ENCODE data around the gene AACS.

DNA sequence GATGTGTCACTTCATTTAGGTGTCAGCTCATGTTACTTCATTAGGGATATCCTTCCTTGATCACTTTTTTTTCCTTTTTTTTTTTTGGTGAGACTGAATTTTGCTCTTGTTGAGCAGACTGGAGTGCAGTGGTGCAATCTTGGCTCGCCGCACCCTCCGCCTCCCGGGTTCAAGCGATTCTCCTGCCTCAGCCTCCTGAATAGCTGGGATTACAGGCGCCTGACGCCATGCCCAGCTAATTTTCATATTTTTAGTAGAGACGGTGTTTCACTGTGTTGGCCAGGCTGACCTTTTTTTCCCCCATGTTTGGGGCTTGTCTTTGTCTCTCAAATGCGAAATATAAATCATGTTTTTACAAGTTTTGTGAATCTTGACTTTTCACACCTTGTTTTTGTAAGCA, 9.6 kb upstream of the AACS start:
- TF ChIP-seq, protein P1, sequence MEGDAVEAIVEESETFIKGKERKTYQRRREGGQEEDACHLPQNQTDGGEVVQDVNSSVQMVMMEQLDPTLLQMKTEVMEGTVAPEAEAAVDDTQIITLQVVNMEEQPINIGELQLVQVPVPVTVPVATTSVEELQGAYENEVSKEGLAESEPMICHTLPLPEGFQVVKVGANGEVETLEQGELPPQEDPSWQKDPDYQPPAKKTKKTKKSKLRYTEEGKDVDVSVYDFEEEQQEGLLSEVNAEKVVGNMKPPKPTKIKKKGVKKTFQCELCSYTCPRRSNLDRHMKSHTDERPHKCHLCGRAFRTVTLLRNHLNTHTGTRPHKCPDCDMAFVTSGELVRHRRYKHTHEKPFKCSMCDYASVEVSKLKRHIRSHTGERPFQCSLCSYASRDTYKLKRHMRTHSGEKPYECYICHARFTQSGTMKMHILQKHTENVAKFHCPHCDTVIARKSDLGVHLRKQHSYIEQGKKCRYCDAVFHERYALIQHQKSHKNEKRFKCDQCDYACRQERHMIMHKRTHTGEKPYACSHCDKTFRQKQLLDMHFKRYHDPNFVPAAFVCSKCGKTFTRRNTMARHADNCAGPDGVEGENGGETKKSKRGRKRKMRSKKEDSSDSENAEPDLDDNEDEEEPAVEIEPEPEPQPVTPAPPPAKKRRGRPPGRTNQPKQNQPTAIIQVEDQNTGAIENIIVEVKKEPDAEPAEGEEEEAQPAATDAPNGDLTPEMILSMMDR (IDR thresholded peaks at IDR 0.05; ENCODE audit: low read depth, low read length, poor library complexity, severe bottlenecking) = no peak
- TF ChIP-seq EZH2phosphoT487 (IDR thresholded peaks at IDR 0.05; ENCODE audit: borderline replicate concordance, low read length) = no peak

All from DOHH2 (cell line).